SU-DHL-6 (cell line): ENCODE measurements around the gene GMDS.

ENCODE experiments used
- H2AFZ ChIP-seq: fragments of 200-600 bp; sonication (generic); 2 replicates; pipeline ENCODE4 v1.6.1; 2014; ENCODE audit warnings: low read depth, mild to moderate bottlenecking, moderate library complexity, mixed read lengths, antibody characterized with exemption, low read length; ENCODE audit not compliant: severe bottlenecking
- H3F3A ChIP-seq: fragments of 200-600 bp; shearing (Covaris generic); 2 replicates; pipeline ENCODE4 v1.6.0; 2016; ENCODE audit warnings: antibody characterized with exemption, mild to moderate bottlenecking; ENCODE audit not compliant: insufficient read depth
- H3K27ac ChIP-seq: fragments of 200-600 bp; sonication (generic); 2 replicates; pipeline ENCODE4 v1.5.1; 2016; ENCODE audit warnings: low read depth, mild to moderate bottlenecking, low read length, moderate library complexity, mixed read lengths
- H3K27me3 ChIP-seq: fragments of 200-600 bp; sonication (generic), shearing (Covaris generic); 2 replicates; pipeline ENCODE4 v1.6.0; 2014; ENCODE audit warnings: mild to moderate bottlenecking, low read length
- H3K36me3 ChIP-seq: fragments of 200-600 bp; sonication (generic); 2 replicates; pipeline ENCODE4 v1.6.1; 2014; ENCODE audit warnings: mild to moderate bottlenecking, low read length, mixed read lengths
- H3K4me2 ChIP-seq: fragments of 300-600, 200-600 bp; shearing (Covaris generic), sonication (generic); 2 replicates; pipeline ENCODE4 v1.6.0; 2014; ENCODE audit warnings: low read length, low read depth, mild to moderate bottlenecking; ENCODE audit not compliant: poor library complexity, severe bottlenecking
- H3K4me3 ChIP-seq: fragments of 200-600 bp; sonication (generic); 2 replicates; pipeline ENCODE4 v1.5.1; 2014; ENCODE audit warnings: antibody characterized with exemption, low read length, mild to moderate bottlenecking, mixed read lengths; ENCODE audit not compliant: insufficient read depth, poor library complexity, severe bottlenecking
- H3K79me2 ChIP-seq: fragments of 200-600 bp; sonication (generic); 2 replicates; pipeline ENCODE4 v1.6.1; 2014; ENCODE audit warnings: mild to moderate bottlenecking, low read length, moderate library complexity; ENCODE audit not compliant: insufficient read depth
- H3K9ac ChIP-seq: fragments of 200-600 bp; sonication (generic); 2 replicates; pipeline ENCODE4 v1.7.0; 2014; ENCODE audit warnings: mild to moderate bottlenecking, low read length
- H3K9me2 ChIP-seq: fragments of 200-600 bp; sonication (generic); replicated peaks from 2 replicates; pipeline ENCODE4 v1.6.1; 2014; ENCODE audit warnings: low read length; ENCODE audit not compliant: insufficient read depth
- H3K9me3 ChIP-seq: fragments of 200-600 bp; sonication (generic); 2 replicates; pipeline ENCODE4 v1.6.1; 2014; ENCODE audit warnings: low read length, mixed read lengths; ENCODE audit not compliant: insufficient read depth
- H4K20me1 ChIP-seq: fragments of 200-600 bp; sonication (generic); 2 replicates; pipeline ENCODE4 v1.6.1; 2014; ENCODE audit warnings: low read depth, mild to moderate bottlenecking, antibody characterized with exemption, low read length, moderate library complexity, mixed read lengths
- CTCF ChIP-seq: fragments of 200-600 bp; sonication (generic); IDR thresholded peaks from one replicate; pipeline ENCODE4 v1.5.1; 2017; ENCODE audit warnings: antibody characterized with exemption, mild to moderate bottlenecking, low read length, moderate library complexity; ENCODE audit not compliant: insufficient read depth, poor library complexity, severe bottlenecking
- EZH2phosphoT487 ChIP-seq: fragments of 200-600 bp; sonication (generic), shearing (Covaris generic); conservative IDR thresholded peaks from 2 replicates; pipeline ENCODE4 v1.6.1; 2018; ENCODE audit warnings: mild to moderate bottlenecking, antibody characterized with exemption, low read length, moderate library complexity, mixed read lengths

Gene GMDS

GRCh38 chr6:1960486-1961142 lies 284.8 kb downstream of the GMDS start:
- Histone ChIP-seq H3K36me3 (no peaks in the 10 kb centered on the region), H3K27me3 (no peaks in the 10 kb centered on the region), H3K4me3 (no peak overlapping the region), H2AFZ (no peak overlapping the region), H3F3A (no peaks in the 10 kb centered on the region), H3K4me2 (no peak overlapping the region), H4K20me1 (no peaks in the 10 kb centered on the region), H3K79me2 (no peaks in the 10 kb centered on the region), H3K27ac (no peak overlapping the region), H3K9ac (no peak overlapping the region), H3K9me2 (no peaks in the 10 kb centered on the region), H3K9me3 (no peaks in the 10 kb centered on the region)
- TF ChIP-seq EZH2phosphoT487 = no peak
- TF ChIP-seq CTCF = no peak

- H3K79me2 ChIP-seq = no peaks in the 10 kb centered on the region
- no peaks in the 10 kb centered on the region for H3F3A ChIP-seq
- H2AFZ ChIP-seq = no peak overlapping the region
- H4K20me1 ChIP-seq = no peaks in the 10 kb centered on the region
- no peak overlapping the region for H3K4me2 ChIP-seq
- no peaks in the 10 kb centered on the region for H3K9me3 ChIP-seq
- no peak overlapping the region for H3K4me3 ChIP-seq
- H3K9me2 ChIP-seq = no peaks in the 10 kb centered on the region
- H3K27ac ChIP-seq = no peak overlapping the region
- H3K9ac ChIP-seq = no peak overlapping the region
- TF ChIP-seq CTCF (no peak), EZH2phosphoT487 (no peak)
- H3K27me3 ChIP-seq = no peaks in the 10 kb centered on the region
- no peaks in the 10 kb centered on the region for H3K36me3 ChIP-seq
Observed at GRCh38 chr6:1958257-1958656, 287.1 kb downstream of the GMDS start.

GRCh38 chr6:1957746-1958145 lies 287.7 kb downstream of the GMDS start:
- no peak overlapping the region for H3K9ac ChIP-seq
- no peaks in the 10 kb centered on the region for H3K36me3 ChIP-seq
- TF ChIP-seq CTCF = no peak
- TF ChIP-seq EZH2phosphoT487 = no peak
- no peak overlapping the region for H3K27ac ChIP-seq
- H3K4me3 ChIP-seq = no peak overlapping the region
- H2AFZ ChIP-seq = no peak overlapping the region
- no peaks in the 10 kb centered on the region for H3K79me2 ChIP-seq
- H3K9me3 ChIP-seq = no peaks in the 10 kb centered on the region
- H3K9me2 ChIP-seq = no peaks in the 10 kb centered on the region
- no peaks in the 10 kb centered on the region for H4K20me1 ChIP-seq
- no peaks in the 10 kb centered on the region for H3K27me3 ChIP-seq
- no peak overlapping the region for H3K4me2 ChIP-seq
- H3F3A ChIP-seq = no peaks in the 10 kb centered on the region
